Stomach (tissue), 9 donors: Measurements from ENCODE around the gene ARHGEF1. TPM values are rescaled to one million over a fixed set of nuclear protein-coding genes. Genes with fewer than 3 reads are reported as not detected.

Experiments used
- DNase-seq, 2 donors: peaks; one replicate each; pipeline versions ENCODE4 v3.0.0 to v3.0.0-alpha.2; 2013 to 2019
- H3K27ac ChIP-seq, 5 donors: fragments of 200-600 bp in 4 of 5; sonication (generic) in 4 of 5; one replicate each; pipeline ENCODE4 v1.5.1; 2013 to 2019; ENCODE audit warnings: mild to moderate bottlenecking in 1 of 5, moderate library complexity in 1 of 5
- H3K27me3 ChIP-seq, 3 donors: fragments of 200-600 bp; sonication (generic); one replicate each; pipeline ENCODE4 v1.5.1; 2017 to 2019; ENCODE audit warnings: mixed run types in 1 of 3
- H3K36me3 ChIP-seq, 4 donors: fragments of 200-600 bp; sonication (generic); 1 replicate in 3 of 4; 2 replicates in 1 of 4; pipeline ENCODE4 v1.5.1; 2016 to 2019
- H3K4me1 ChIP-seq, 4 donors: fragments of 200-600 bp; sonication (generic); one replicate each; pipeline ENCODE4 v1.5.1; 2016 to 2019
- H3K4me3 ChIP-seq, 4 donors: fragments of 200-600 bp; sonication (generic) in 3 of 4; one replicate each; pipeline ENCODE4 v1.5.1; 2016 to 2019; ENCODE audit warnings: mild to moderate bottlenecking in 1 of 4
- H3K9me3 ChIP-seq, 4 donors: fragments of 200-600 bp; sonication (generic); one replicate each; pipeline ENCODE4 v1.5.1; 2016 to 2019
- EP300 ChIP-seq: sonication (generic); formaldehyde crosslinking; IDR thresholded peaks from one replicate; pipeline ENCODE4 v1.6.1; 2017; ENCODE audit warnings: antibody characterized with exemption
- POLR2A ChIP-seq, 4 donors: fragments of 450-650 bp; IDR thresholded peaks; one replicate each; pipeline ENCODE4 v1.6.1; 2016; ENCODE audit warnings: antibody characterized with exemption in 4 of 4, control low read depth in 2 of 4, mild to moderate bottlenecking in 1 of 4, moderate library complexity in 1 of 4
- POLR2AphosphoS5 ChIP-seq, 3 donors: sonication (generic); formaldehyde crosslinking; IDR thresholded peaks; one replicate each; pipeline ENCODE4 v1.6.1; 2016; ENCODE audit warnings: antibody characterized with exemption in 3 of 3
- WGBS, 5 donors: extraction: QIAGEN DNeasy Blood & Tissue Kit in 3 of 5; methylation state at CpG; one replicate each; pipeline versions ENCODE4 v1.1.5 to v1.1.7; 2013 to 2018; 5-methylcytosine and 5-hydroxymethylcytosine counted together
- intact Hi-C: fragments of 100-400 bp; cut with DNase I; formaldehyde crosslinking; loops from one replicate; pipeline ENCODE4 v1.15.1; 2023; ENCODE audit warnings: low total_unique reads
- polyA plus RNA-seq, 3 donors: library from polyadenylated mRNA; stranded (reverse); fragments of 200-250 nt; gene quantifications; one replicate each; pipeline ENCODE4 v1.2.3, GENCODE V29; 2013
- total RNA-seq, 5 donors: library from RNA; depleted of rRNA; stranded (reverse); fragments of >200 nt; gene quantifications; one replicate each; pipeline versions ENCODE4 v1.1.0 to v1.2.3, GENCODE V29; 2014 to 2016
- TF ChIP-seq, protein P1 (sequence below), 7 experiments: fragments of 450-650 bp in 4 of 7; fragments of 200-600 bp in 3 of 7; sonication (generic) in 3 of 7; IDR thresholded peaks; one replicate each; pipeline ENCODE4 v1.5.1; 2016 to 2019; ENCODE audit warnings: antibody characterized with exemption in 7 of 7, control low read depth in 2 of 7, mild to moderate bottlenecking in 1 of 7
- donor health status: healthy with polysubstance abuse.
- donor health status: Bipolar disorder and iron deficiency.
- donor health status: healthy.

ARHGEF1 gene
- total and polyA plus RNA-seq, 8 donors, result 40.8 to 329 (median 143) TPM

DNA sequence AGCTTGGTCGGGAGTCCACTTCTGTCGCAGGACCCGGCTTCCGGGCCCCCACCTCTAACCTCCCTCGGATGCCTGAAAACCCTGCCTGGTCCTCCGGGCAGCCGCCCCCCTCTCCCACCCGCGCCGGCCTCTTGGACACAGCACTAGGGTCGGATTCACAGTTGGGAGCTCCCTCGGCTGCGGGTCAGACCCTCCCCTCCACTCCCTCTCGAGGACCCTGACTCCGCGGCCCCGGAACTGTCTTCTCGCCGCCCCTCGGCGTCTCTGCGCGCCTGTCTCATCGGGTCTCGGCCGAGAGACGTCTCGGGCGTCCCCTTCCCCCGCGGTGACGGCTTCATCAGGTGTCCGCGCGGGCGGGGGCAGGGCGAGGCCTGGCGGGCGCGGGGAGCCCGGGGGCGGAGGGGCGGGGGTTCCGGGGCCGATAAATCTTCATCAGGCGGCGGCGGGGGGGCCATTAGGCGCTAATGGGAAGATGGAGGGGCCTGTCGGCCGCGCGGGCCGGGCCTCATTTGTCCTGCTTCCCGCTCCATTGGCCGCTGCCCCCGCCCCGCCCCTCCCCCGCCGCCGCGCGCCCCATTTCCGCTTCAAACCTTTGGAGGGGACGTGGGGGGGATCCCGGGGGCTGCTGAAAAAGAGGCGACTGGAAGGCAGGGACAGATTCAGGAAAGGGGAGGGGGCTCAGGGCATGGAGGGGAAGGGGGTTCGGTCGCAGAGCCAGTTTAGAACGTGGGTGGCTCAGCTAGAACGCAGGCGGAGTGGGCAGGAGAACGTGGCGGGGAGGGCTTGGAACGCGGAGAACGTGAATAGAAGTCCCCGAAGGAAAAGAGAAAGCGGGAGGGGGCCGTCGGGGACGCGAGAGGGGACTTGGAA lies 57.1 kb downstream of the ARHGEF1 start:
- intact Hi-C loops, result loop anchor here (10.0 kb wide), 1 partner anchor 65 kb away; the partner anchor contains the start of gene CD79A
- no peak for TF ChIP-seq POLR2A (IDR thresholded peaks at IDR 0.05)
- no peak for TF ChIP-seq EP300
- no peak for TF ChIP-seq POLR2AphosphoS5 (IDR thresholded peaks at IDR 0.05)
- TF ChIP-seq, protein P1, sequence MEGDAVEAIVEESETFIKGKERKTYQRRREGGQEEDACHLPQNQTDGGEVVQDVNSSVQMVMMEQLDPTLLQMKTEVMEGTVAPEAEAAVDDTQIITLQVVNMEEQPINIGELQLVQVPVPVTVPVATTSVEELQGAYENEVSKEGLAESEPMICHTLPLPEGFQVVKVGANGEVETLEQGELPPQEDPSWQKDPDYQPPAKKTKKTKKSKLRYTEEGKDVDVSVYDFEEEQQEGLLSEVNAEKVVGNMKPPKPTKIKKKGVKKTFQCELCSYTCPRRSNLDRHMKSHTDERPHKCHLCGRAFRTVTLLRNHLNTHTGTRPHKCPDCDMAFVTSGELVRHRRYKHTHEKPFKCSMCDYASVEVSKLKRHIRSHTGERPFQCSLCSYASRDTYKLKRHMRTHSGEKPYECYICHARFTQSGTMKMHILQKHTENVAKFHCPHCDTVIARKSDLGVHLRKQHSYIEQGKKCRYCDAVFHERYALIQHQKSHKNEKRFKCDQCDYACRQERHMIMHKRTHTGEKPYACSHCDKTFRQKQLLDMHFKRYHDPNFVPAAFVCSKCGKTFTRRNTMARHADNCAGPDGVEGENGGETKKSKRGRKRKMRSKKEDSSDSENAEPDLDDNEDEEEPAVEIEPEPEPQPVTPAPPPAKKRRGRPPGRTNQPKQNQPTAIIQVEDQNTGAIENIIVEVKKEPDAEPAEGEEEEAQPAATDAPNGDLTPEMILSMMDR (IDR thresholded peaks at IDR 0.05), result no peak
- 3 to 4% (median 3%) methylated on average over 36 to 83 of the region's 83 CpGs for WGBS, 5 donors
- Histone ChIP-seq H3K4me1 (peaks cover 21 to 32% (median 26%) of the 10 kb centered on the region in 4 donors), H3K27me3 (peaks cover 12 to 83% (median 30%) of the 10 kb centered on the region in 3 donors), H3K4me3 (peak overlapping the region; percentile 46 to 64 (median 56)), H3K9me3 (no peaks in the 10 kb centered on the region), H3K27ac (peak overlapping the region in 4 of 5 donors; percentile 23 to 60 (median 50)), H3K36me3 (no peaks in the 10 kb centered on the region)
- DNase-seq, result peak; percentile 43 to 82

DNA sequence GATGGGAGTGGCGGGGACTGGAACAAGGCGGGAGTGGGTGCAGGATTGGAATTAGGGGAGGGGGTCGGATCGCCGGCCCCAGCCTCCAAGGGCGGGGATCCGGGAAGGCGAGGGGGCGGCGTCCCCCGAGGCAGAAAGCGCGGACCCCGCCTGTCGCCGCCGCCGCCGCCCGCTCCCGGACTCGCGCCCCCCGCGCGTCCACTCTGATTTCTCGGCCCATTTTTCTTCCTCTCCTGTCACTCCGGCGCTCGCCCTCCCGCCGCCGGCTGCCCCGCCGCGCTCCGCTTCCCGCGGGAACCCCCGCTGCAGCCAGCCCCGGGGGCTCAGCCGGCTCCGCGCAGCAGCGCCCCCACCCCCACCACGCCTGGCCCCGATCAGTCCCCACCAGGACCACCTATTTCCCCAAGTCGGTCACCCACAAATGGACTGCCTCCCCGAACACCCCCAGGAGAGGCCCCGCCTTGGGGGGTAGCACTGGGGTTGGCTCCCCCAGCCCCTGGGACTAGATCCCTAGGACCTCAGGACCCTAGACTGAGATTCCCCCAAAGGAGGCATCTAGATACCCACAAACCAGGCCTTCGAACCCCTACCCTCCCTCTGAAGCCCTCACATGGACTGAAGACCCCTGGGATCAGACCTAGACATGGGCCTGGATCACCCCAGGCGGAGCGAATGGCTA lies 57.9 kb downstream of the ARHGEF1 start:
- H3K9me3 ChIP-seq, result no peaks in the 10 kb centered on the region
- H3K36me3 ChIP-seq, result no peaks in the 10 kb centered on the region
- TF ChIP-seq POLR2A (IDR thresholded peaks at IDR 0.05), result no peak
- no peak for TF ChIP-seq EP300
- TF ChIP-seq, protein P1 (IDR thresholded peaks at IDR 0.05), result no peak
- no peak for TF ChIP-seq POLR2AphosphoS5 (IDR thresholded peaks at IDR 0.05)
- peak overlapping the region; percentile 46 to 64 (median 56) for H3K4me3 ChIP-seq
- peaks cover 6 to 75% (median 25%) of the 10 kb centered on the region in 3 donors for H3K27me3 ChIP-seq
- H3K4me1 ChIP-seq, result peaks cover 16 to 25% (median 21%) of the 10 kb centered on the region in 4 donors
- intact Hi-C loops, result no loop called here
- peak overlapping the region in 4 of 5 donors; percentile 23 to 60 (median 50) for H3K27ac ChIP-seq
- 4 to 15% (median 11%) methylated on average over 27 to 51 of the region's 53 CpGs for WGBS, 5 donors
- no peak for DNase-seq

DNA sequence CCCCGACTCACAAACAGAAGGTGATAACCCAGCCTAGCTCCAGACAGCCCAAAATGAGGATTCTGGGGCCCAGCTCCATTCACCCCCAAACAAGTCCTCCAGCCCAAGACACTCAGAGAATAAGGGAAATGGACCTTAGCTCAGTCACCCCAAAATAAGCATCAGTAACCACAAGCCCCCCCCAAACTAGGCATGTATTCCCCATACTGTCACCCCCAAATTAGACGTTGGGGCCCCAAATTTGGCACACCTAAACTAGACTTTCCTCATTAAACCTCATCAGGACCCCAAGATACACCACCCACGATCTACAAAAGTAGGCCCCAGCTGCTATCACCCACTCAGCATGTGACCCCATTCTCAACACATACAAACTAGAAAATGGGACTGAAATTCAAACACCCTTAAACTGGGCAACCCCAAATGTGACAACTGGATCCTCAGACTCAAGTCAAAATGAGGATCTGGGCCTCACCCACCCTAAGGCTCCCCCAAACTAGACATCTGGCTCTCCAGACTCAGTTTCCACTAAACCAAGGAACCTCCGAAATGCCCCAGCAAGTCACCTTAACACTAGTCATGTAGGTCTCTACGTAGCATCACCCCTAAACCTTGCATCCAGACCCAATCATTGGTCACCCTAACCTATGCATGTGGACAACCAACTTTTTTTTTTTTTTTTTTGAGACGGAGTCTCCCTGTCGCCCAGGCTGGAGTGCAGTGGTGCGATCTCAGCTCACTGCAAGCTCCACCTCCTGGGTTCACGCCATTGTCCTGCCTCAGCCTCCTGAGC lies 58.6 kb downstream of the ARHGEF1 start:
- no peak overlapping the region for H3K4me3 ChIP-seq
- no peak overlapping the region for H3K27ac ChIP-seq
- intact Hi-C loops, result no loop called here

More for the DNA sequence above, 58.6 kb downstream of the ARHGEF1 start:
- 80 to 86% (median 84%) methylated on average over 8 to 9 of the region's 9 CpGs for WGBS, 5 donors
- Histone ChIP-seq H3K9me3 (no peaks in the 10 kb centered on the region), H3K36me3 (no peaks in the 10 kb centered on the region), H3K27me3 (peaks cover 5 to 68% (median 21%) of the 10 kb centered on the region in 3 donors), H3K4me1 (peaks cover 16 to 19% (median 17%) of the 10 kb centered on the region in 4 donors)
- TF ChIP-seq, protein P1 (IDR thresholded peaks at IDR 0.05), result no peak
- no peak for TF ChIP-seq POLR2A (IDR thresholded peaks at IDR 0.05)
- TF ChIP-seq POLR2AphosphoS5 (IDR thresholded peaks at IDR 0.05), result no peak
- TF ChIP-seq EP300, result no peak
- no peak for DNase-seq
